Thyroid gland (tissue), 4 donors: Measurements from ENCODE around the gene DOCK3. TPM values are rescaled to one million over a fixed set of nuclear protein-coding genes. Genes with fewer than 3 reads are reported as not detected.

Experiments used
- DNase-seq, 2 donors: peaks; one replicate each; pipeline ENCODE4 v3.0.0-alpha.2; 2019
- H3K27ac ChIP-seq, 3 donors: fragments of 200-600 bp; sonication (generic); 1 replicate in 2 of 3; 2 replicates in 1 of 3; pipeline ENCODE4 v1.5.1; 2016 to 2019; ENCODE audit warnings: mild to moderate bottlenecking in 1 of 3, moderate library complexity in 1 of 3
- H3K27me3 ChIP-seq: fragments of 200-600 bp; sonication (generic); one replicate; pipeline ENCODE4 v1.5.1; 2019
- H3K36me3 ChIP-seq, 2 donors: fragments of 200-600 bp; sonication (generic); one replicate each; pipeline ENCODE4 v1.5.1; 2016 to 2019
- H3K4me1 ChIP-seq, 2 donors: fragments of 200-600 bp; sonication (generic); one replicate each; pipeline ENCODE4 v1.5.1; 2017 to 2019
- H3K4me3 ChIP-seq, 3 donors: fragments of 200-600 bp; sonication (generic); replicated peaks in 1 of 3; 1 replicate in 2 of 3; 2 replicates in 1 of 3; pipeline ENCODE4 v1.5.1; 2016; ENCODE audit warnings: mild to moderate bottlenecking in 1 of 3
- H3K9me3 ChIP-seq: fragments of 200-600 bp; sonication (generic); one replicate; pipeline ENCODE4 v1.5.1; 2017
- POLR2A ChIP-seq, 2 donors: fragments of 450-650 bp; IDR thresholded peaks; one replicate each; pipeline ENCODE4 v1.6.1; 2017; ENCODE audit warnings: antibody characterized with exemption in 2 of 2, mild to moderate bottlenecking in 2 of 2, moderate library complexity in 1 of 2
- WGBS, 2 donors: methylation state at CpG; one replicate each; pipeline ENCODE4 v1.1.5; 2017; 5-methylcytosine and 5-hydroxymethylcytosine counted together
- intact Hi-C: fragments of 100-400 bp; cut with DNase I; formaldehyde crosslinking; loops from one replicate; pipeline ENCODE4 v1.15.1; 2023
- total RNA-seq, 4 donors: library from RNA; depleted of rRNA; stranded (reverse); fragments of >200 nt; gene quantifications; one replicate each; pipeline ENCODE4 v1.2.3, GENCODE V29; 2016
- TF ChIP-seq, protein P1 (sequence below), 6 experiments: fragments of 200-600 bp in 3 of 6; fragments of 450-650 bp in 3 of 6; sonication (generic) in 3 of 6; IDR thresholded peaks; one replicate each; pipeline ENCODE4 v1.5.1; 2016 to 2019; ENCODE audit warnings: antibody characterized with exemption in 6 of 6, mild to moderate bottlenecking in 2 of 6, inconsistent platforms in 1 of 6, moderate library complexity in 1 of 6

The DOCK3 gene
- total RNA-seq, 4 donors from 2014 or later, result 15.7 to 54.2 (median 21.1) TPM

- Histone ChIP-seq H3K27me3 (no peaks in the 10 kb centered on the region), H3K27ac (no peak overlapping the region), H3K4me1 (no peaks in the 10 kb centered on the region), H3K4me3 (no peak overlapping the region), H3K36me3 (no peaks in the 10 kb centered on the region), H3K9me3 (no peaks in the 10 kb centered on the region)
- intact Hi-C loops, result no loop called here
- 82 to 95% methylated on average over 1 of the region's 1 CpG for WGBS, 2 donors
- TF ChIP-seq POLR2A (IDR thresholded peaks at IDR 0.05), result no peak
- TF ChIP-seq, protein P1, sequence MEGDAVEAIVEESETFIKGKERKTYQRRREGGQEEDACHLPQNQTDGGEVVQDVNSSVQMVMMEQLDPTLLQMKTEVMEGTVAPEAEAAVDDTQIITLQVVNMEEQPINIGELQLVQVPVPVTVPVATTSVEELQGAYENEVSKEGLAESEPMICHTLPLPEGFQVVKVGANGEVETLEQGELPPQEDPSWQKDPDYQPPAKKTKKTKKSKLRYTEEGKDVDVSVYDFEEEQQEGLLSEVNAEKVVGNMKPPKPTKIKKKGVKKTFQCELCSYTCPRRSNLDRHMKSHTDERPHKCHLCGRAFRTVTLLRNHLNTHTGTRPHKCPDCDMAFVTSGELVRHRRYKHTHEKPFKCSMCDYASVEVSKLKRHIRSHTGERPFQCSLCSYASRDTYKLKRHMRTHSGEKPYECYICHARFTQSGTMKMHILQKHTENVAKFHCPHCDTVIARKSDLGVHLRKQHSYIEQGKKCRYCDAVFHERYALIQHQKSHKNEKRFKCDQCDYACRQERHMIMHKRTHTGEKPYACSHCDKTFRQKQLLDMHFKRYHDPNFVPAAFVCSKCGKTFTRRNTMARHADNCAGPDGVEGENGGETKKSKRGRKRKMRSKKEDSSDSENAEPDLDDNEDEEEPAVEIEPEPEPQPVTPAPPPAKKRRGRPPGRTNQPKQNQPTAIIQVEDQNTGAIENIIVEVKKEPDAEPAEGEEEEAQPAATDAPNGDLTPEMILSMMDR (IDR thresholded peaks at IDR 0.05), result no peak
- no peak for DNase-seq
Observed at GRCh38 chr3:50995085-50995824, 320.5 kb downstream of the DOCK3 start.

DNA sequence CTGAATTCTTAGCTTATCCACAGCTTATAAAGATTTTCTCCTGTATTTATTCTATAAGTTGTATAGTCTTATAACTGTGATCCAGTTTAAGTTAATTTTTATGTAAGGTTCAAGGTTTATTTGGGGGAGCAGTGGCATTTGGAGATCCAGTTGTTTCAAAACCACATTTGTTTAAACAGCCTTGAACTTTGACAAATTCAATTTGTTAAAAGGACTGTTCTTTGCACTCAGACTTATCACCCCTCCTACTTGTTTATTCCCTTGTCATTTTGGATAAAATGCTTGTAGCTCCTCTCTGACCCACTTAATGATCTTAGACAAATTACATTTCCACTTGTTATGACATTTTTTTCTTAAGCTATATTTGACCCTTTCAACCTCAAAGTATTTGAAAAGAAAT lies 327.8 kb downstream of the DOCK3 start:
- no peak for DNase-seq
- Histone ChIP-seq H3K27me3 (no peaks in the 10 kb centered on the region), H3K4me3 (no peak overlapping the region), H3K36me3 (no peaks in the 10 kb centered on the region), H3K27ac (no peak overlapping the region), H3K4me1 (no peaks in the 10 kb centered on the region), H3K9me3 (no peaks in the 10 kb centered on the region)
- intact Hi-C loops, result no loop called here
- TF ChIP-seq POLR2A (IDR thresholded peaks at IDR 0.05), result no peak
- TF ChIP-seq, protein P1 (IDR thresholded peaks at IDR 0.05), result no peak

- WGBS, 2 donors, result 48 to 57% methylated on average over 2 of the region's 2 CpGs
- Histone ChIP-seq H3K9me3 (no peaks in the 10 kb centered on the region), H3K4me1 (no peaks in the 10 kb centered on the region), H3K4me3 (no peak overlapping the region), H3K36me3 (no peaks in the 10 kb centered on the region), H3K27ac (no peak overlapping the region), H3K27me3 (no peaks in the 10 kb centered on the region)
- DNase-seq, result no peak
- TF ChIP-seq, protein P1 (IDR thresholded peaks at IDR 0.05), result no peak
- no peak for TF ChIP-seq POLR2A (IDR thresholded peaks at IDR 0.05)
- intact Hi-C loops, result no loop called here
Observed at GRCh38 chr3:51004235-51004634, 329.5 kb downstream of the DOCK3 start.

GRCh38 chr3:51024121-51024520 lies 349.4 kb downstream of the DOCK3 start:
- Histone ChIP-seq H3K4me3 (no peak overlapping the region), H3K27me3 (no peaks in the 10 kb centered on the region), H3K27ac (no peak overlapping the region), H3K4me1 (peaks cover 5 to 17% of the 10 kb centered on the region in 2 donors), H3K36me3 (no peaks in the 10 kb centered on the region), H3K9me3 (no peaks in the 10 kb centered on the region)
- no peak for DNase-seq
- intact Hi-C loops, result no loop called here
- TF ChIP-seq POLR2A (IDR thresholded peaks at IDR 0.05), result no peak
- TF ChIP-seq, protein P1 (IDR thresholded peaks at IDR 0.05), result no peak

- H3K9me3 ChIP-seq, result no peaks in the 10 kb centered on the region
- no peak overlapping the region for H3K4me3 ChIP-seq
- H3K36me3 ChIP-seq, result no peaks in the 10 kb centered on the region
- no peaks in the 10 kb centered on the region for H3K27me3 ChIP-seq
- no peak overlapping the region for H3K27ac ChIP-seq
- WGBS, 2 donors, result 53 to 59% methylated on average over 10 of the region's 10 CpGs
- peak; percentile 53 to 70 for DNase-seq
- no peak for TF ChIP-seq POLR2A (IDR thresholded peaks at IDR 0.05)
- TF ChIP-seq, protein P1 (IDR thresholded peaks at IDR 0.05), result no peak
- peaks cover 5 to 17% of the 10 kb centered on the region in 2 donors for H3K4me1 ChIP-seq
- intact Hi-C loops, result no loop called here
Observed at GRCh38 chr3:51024765-51025632, 350.3 kb downstream of the DOCK3 start.
